ENCODE measurements around the gene HEMGN.
"Not testable (repeated sequence)": the region's sequence is repeated elsewhere in the genome, so short reads cannot be mapped to it uniquely, and the experiment has no call there.

HEMGN gene

DNA sequence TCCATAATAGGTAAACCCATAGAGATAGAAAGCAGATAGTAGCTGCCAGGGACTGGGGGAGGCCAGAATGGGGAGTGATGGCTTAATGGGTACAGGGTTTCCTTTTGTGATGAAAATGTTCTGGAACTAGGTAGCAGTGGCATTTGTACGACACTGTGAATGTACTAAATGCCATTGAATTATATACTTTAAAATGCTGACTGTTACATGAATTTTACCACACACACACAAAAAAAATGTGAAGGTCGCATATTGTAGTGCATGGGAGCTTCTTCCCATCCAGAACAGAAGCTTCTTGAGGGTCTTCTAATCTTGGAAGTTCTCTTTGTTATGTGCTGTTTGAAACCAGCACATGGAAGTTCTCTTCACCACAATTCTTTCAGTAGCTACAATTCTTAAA, 25.3 kb upstream of the HEMGN start:
- no peak for DNase-seq (ENCODE audit: low spot score)

DNA sequence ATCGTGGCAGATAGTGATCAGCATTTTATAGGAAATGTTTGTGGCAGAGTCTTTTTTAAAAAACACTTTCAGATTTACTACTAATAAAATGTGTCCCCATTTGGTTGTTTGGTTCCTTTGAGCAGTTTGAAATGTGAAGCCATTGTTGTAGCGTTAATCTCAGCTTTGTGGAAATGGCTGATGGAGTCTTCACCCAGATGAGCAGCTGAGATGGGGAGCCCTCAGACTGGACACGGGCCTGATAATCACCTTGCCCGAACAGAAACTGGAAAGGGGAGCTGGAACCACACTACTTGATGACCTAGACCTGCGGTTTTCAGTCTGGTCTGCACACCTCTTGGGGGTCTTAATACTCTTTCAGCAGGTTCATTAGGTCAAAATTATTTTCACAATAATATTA, 24.6 kb upstream of the HEMGN start:
- no peak for DNase-seq (ENCODE audit: low spot score)

DNA sequence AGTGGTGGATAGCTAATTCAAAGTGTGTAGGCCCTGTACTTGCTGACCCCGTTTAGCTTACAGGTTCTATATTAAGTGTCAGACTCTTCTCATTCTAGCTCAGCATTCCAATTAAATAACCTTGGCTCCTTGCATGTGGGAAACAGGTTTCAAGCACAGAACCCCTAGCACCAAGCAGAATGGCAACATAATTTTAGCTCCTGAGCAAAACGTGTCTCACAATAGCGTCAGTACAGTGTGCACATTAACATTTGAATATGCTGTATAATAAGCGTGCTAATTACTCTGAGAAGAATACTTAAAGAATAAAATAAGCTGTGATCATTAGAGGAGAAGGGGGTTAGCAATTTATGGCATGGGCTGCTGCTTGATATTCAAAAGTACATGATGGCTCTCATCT, 24.2 kb upstream of the HEMGN start:
- no peak for DNase-seq (ENCODE audit: low spot score)

DNA sequence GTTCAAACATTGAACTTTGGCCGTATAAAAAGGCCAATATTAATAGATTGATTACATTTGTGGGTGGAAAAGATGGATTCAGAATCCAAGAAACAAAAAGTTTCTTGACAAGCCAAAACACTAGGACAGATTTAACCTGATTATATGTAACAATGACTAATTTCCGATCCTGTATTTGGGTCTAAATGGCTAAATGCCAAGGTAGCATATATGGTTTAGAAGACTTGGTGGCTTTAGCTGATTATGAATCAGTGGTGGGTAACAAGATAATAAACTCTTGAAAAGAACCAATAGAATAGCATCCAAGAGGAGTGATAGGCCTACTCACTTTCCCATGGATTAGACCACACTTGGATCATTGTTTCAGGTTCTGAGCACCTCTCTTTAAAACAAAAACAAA, 23.4 kb upstream of the HEMGN start:
- no peak for DNase-seq (ENCODE audit: low spot score)

DNA sequence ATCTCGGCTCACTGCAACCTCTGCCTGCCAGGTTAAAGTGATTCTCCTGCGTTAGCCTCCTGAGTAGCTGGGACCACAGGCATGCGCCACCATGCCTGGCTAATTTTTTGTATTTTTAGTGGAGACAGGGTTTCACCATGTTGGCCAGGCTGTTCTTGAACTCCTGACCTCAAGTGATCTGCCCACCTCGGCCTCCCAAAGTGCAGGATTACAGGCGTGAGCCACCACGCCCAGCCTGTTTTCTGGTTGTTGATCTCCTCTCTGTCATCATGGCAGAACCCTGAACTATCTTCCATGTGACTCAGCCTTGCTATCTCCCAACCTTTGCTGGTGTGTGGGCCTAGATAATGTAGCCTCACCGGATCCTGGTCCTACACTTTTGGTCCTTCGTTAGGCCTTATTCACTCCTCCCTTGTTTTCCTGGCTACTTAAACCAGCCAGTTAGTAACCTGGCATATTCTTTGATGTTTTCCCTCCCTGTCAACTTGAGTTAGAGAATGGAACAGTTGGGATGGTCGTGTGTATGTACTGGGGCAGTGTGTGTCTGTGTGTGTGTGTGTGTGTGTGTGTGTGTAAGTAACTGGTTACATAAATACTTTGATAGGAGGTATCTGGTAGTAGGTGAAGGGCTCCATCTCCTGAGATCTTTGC, 22.8 kb upstream of the HEMGN start:
- not testable (repeated sequence) for DNase-seq (ENCODE audit: low spot score)

DNA sequence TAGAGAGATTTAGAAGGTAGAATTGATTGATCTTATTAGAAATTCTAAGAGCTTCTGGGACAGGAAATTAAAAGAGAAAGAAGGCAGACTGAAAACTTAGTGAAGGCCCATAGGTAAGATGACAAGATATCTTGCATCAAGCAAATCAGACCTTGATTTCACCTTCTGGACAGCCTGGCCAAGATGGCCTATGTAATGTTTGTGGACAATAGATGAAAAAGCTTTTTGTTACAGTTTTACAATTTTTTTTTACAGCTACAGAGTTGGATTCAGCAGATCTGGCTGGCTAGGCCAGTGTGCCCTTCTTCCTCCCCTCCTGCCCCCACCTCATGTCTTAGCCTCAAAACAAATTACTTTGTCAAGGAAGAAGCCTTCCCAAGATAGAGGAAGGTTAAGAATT, 21.6 kb upstream of the HEMGN start:
- DNase-seq (ENCODE audit: low spot score): no peak

DNA sequence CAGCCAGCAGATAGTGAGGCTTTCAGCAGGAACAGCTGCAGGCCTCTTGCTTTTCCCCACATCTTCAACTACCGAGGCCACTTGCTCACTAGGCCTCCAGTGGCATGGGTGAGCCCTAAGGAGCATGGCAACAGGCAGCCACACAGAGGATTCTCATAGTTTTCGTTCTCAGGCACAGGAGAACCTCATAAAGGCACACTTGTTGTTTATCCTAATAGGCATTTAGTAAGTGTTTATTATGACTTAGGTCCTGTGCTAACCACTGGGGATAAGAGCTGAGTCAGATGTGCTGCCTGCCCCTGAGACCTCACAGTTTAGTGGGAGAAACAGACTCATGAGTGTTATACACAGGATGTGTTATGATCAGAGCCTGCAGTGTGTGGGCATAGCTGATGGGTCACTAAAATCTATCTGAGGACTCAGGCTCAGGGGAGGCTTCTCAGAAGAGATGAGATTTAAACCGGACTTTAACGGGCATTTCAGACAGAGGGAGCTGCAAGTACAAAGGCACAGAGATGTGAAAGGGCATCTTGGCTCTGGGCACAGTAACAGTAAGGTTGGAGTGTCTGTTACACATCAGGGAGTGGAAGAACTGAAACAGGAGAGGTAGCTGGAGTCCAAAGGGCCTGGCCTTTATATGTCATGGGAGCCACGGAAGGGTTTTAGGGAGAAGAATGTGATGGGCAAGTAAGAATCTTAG, 21.0 kb upstream of the HEMGN start:
- peak; percentile 8 for DNase-seq (ENCODE audit: low spot score)

DNA sequence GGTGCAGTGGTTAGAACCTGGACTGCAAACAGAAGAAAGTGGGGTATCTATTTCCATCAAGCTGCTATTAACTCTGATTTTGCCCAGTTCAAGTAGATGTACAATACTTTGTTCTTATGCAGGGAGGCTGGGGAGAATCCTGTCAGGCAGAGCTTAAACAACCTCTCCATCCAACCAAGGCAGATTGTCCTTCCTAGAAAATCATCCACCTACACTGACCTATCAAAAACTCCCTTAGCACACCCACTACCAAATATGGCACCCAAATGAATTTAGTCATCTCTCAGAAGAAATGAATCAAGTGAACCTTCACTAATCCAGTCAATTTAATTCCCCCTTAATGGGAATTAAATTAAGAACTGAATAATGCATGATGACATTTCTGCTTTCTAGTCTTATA, 18.4 kb upstream of the HEMGN start:
- no peak for DNase-seq (ENCODE audit: low spot score)

DNA sequence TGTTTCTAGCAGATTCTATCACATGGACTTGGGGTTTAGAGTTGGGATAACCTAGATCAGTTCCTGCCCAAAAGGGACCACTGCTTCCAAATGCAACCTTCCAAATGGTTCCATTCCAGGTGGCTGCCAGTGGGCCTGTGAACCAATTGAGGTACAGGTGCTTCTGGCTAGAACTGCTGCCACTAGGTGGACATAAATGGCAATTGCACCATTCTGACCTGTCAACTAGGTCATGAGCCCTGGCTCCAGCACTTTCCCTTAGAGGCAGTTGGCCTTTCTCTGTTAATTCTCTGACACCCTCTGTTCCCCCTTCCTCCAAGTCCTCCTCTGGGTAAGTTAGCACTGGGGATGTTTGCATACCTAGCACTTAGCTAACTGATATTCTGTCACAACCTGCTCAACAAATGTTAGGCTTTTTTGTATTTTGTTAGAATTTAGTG, 16.6 kb upstream of the HEMGN start:
- peak; percentile 54 for DNase-seq (ENCODE audit: low spot score)

DNA sequence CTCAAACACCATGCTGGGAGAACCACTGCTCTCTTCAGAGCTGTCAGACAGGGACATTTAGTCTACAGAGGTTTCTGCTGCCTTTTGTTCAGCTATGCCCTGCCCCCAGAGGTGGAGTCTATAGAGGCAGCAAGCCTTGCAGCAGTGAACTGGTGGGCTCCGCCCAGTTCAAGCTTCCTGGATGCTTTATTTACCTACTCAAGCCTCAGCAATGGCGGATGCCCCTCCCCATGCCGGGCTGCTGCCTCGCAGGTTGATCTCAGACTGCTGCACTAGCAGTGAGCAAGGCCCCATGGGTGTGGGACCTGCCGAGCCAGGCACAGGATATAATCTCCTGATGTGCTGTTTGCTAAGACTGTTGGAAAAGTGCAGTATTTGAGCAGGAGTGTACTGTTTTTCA, 12.9 kb upstream of the HEMGN start:
- DNase-seq (ENCODE audit: low spot score): not testable (repeated sequence)

DNA sequence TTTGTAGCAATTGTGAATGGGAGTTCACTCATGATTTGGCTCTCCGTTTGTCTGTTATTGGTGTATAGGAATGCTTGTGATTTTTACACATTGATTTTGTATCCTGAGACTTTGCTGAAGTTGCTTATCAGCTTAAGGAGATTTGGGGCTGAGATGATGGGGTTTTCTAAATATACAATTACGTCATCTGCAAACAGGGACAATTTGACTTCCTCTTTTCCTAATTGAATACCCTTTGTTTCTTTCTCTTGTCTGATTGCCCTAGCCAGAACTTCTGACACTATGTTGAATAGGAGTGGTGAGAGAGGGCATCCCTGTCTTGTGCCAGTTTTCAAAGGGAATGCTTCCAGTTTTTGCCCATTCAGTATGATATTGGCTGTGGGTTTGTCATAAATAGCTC, 9.1 kb upstream of the HEMGN start:
- DNase-seq (ENCODE audit: low spot score): not testable (repeated sequence)

DNA sequence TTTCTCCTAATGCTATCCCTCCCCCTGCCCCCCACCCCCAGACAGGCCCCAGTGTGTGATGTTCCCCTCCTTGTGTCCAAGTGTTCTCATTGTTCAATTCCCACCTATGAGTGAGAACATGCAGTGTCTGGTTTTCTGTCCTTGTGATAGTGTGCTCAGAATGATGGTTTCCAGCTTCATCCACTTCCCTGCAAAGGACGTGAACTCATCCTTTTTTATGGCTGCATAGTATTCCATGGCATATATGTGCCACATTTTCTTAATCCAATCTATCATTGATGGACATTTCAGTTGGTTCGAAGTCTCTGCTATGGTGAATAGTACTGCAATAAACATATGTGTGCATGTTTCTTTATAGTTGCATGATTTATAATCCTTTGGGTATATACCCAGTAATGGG, 7.5 kb upstream of the HEMGN start:
- DNase-seq (ENCODE audit: low spot score): not testable (repeated sequence)

DNA sequence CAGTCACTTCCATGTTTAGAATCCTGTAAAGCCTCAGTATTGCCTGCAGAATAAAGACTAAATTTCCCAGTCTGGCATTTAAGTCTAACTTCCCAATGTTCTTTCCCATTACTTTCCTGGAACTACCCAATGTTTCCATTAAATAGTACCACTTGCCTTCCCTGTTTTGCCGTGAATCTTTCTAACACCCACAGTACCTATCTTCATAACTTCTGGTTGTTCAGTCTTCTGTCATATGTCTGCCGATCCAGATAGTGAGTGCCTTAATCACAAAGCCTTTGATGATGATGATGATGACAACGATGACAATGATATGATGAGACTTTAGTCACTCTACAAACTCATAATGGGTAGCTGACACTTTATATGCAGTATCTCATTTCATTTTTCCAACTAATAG, 6.6 kb upstream of the HEMGN start:
- DNase-seq (ENCODE audit: low spot score): no peak

DNA sequence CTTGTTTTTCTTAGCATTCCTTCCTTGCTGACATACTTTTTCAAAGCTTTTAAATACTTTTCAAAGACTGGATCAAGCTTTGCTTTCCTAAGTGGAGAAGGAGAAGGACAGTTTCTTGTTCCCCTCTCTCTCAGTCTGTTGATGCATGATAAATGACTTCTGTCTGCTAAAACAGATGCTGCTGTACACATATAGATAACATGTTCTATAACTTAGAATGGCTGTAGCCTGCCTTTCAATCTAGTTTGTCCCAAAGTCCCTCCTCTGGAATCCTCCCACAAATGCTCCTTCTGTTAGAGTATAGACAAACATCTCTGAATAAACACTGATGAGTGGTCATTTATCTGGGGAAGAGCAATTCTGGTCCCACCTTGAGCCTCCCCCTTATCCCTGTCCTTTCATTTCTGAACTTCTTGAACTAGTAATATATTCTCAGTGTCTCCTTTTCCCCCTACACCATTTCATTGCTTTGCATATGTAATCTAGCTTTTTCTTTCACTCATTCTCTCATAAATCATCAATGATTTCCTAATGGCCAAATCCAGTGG, 5.4 kb upstream of the HEMGN start:
- DNase-seq (ENCODE audit: low spot score): no peak

DNA sequence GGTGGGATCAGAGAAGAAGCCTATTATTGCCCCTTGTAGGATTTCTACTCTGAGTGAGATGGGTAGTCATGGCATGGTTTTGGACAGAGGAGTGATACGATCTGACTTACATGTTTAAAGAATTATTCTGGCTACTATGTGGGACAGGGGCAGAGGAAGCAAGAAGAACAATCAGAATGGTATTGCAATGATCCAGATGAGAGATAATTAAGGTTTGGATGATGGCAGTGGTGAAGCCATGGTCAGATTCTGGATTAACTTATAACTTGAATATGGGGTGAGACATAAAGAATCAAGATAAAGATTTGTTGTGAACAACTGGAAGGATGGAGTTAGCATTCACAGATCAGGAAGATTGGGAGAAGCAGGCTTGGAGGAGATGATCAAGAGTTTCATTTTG, 3.4 kb upstream of the HEMGN start:
- no peak for DNase-seq (ENCODE audit: low spot score)

DNA sequence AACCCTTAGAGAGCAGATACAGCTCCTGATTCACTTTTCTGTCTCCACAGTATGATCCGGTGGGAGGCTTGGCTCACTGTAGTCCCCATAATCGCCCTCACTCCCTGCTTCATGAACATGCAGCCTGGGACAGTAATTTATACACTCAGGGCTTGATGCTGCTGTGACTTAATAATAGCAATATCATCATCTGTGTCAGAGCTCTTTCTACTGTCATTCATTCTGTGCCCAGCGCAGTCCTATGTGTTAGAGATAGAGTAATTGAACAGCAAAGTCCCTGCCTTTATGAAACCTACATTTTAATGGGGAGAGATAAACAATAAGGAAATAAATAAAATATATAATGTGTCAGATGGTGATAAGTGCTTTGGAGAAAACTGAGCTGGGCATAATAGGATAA, 2.8 kb upstream of the HEMGN start:
- DNase-seq (ENCODE audit: low spot score): no peak

DNA sequence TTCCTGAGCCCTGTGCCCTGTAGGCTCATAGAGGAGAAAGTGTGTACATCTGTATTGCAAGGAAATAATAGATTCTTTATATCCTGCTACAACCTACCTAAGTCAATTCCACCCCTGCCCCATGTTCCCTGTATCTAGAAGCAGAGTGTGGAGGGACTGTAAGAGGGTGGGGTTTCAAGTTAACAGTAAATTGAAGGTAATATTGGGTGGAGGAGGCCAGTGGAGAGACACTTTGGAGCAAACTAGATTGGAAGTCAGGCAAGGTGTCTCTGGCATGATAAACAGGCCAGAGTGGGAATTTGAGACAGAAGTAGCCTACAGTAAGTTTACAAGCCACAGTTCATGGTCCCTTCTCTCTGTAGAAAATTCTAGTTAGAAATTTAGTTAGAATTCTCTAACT, 2.3 kb upstream of the HEMGN start:
- DNase-seq (ENCODE audit: low spot score): no peak

DNA sequence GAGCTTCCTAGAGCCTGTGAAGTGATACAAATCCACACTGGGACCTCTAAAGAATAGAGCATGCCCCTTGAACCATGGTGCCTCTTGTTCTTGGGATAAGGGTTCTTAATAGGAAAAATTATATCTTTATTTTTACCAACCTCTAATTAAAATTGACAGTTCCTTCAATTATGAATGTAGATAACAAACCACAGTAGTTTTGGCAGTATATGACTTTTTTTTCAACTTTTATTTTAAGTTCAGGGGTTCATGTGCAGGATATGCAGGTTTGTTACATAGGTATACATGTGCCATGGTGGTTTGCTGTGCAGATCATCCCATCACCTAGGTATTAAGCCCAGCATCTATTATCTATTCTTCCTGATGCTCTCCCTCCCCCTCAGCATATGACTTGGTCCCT, 974 bp downstream of the HEMGN start:
- DNase-seq (ENCODE audit: low spot score): no peak

DNA sequence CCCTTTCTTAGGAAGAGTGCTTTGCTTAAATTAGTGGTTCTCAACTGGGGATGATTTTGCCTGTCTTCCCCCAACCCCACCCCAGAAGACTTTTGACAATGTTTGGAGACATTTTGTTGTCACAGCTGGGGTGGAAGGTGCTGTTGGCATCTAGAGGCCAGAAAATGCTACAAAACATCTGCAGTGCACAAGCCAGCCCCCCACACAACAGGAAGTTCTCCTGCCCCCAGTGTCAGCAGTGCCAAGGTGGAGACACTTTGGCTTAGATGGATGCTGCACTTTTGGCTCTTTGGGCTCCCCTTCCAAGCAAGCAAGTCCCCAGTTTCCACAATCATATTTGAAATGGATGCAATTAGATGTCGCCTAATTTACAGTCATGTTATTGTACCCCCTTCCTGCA, 2.7 kb downstream of the HEMGN start:
- DNase-seq (ENCODE audit: low spot score): no peak

DNA sequence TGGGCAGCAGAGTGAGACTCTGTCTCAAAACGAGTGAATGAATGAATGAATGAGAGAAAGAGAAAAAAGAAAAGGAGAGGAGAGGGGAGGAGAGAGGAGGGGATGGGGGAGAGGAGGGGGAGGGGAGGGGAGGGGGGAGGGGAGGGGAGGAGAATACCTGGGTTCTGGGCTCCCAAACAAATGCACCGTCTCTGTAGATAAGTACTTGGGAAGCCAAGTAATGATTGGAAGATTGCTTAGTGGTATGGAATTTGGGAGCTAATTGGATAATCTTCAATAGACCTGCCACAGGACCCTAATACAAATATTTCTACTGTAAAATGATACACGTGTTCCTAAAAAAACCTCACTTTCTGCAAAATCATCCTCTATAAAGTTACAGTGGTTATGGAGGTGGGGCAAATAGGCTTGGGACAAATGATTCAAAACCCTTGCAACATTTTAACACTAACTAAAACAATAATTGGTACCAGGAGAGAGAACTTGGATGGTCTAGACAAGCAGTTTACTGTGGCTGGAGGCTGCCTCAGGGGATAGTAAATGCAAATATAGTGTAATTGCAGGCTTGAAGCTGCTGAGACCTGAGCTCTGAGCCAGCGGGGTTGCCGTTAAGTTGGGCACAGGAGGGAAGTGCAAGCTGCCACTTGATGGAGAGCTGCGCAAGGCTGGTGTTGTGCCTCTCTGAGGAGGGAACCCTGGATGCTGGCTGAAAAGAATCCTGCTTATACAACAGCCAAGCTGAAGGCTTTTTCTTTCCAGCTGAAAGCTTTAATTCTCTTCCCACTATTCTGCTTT, 3.5 kb downstream of the HEMGN start:
- DNase-seq (ENCODE audit: low spot score): no peak

DNA sequence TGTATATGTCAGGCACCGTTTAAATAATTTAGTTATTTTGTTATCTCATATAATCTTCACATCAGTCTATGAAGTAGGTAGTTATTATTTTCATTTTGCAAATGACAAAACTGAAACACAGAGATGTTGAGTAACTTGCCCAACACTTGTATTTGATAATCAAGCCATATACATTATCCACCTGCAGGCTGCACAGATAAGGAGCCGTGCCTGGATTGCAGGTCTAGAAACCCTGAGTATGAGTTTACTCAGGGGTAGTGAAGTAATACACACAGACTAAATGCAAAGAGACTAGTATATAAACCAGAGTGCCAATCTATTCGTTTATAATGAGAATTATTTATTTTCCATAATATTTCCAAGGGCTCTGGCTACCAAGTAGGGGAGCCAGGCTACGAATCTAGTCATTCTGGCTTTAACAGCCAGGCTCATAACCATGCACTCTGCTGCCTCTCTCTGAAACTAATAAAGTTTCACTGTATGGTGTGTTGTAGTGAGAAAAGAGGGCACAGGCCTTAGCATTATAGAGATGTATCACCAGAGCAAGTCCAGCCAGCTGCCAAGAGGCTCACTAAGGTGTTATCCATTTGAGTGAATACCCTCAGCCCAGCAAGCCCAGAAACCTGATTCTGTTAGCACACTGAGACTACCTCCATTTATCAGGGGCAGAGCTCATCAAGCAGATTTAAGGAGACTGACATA, 4.5 kb downstream of the HEMGN start:
- DNase-seq (ENCODE audit: low spot score): no peak

DNA sequence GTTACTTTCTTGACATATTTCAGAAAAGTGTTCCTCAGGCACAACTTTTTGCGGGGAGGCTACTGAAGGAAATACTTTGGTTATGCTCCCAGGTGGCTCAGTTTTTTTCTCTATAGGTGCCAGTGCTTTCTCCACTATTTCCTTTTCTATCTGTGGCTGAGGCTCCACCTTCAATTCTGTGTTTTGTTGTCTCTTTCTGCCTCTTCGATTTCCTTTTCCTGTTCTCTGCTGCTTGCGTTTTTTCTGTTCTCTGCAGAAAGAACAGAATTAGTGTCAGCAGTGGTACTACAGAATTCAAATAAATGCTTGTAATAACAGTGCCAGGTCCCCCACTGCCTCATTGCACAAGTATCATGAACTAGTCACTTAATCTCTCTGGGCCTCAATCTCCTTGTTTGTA, 7.0 kb downstream of the HEMGN start:
- no peak for DNase-seq (ENCODE audit: low spot score)
